Astrocyte of the hippocampus (primary cell): Measurements from ENCODE around the gene RFXANK.
"Not testable (repeated sequence)": the region's sequence is repeated elsewhere in the genome, so short reads cannot be mapped to it uniquely, and the experiment has no call there.

Experiments
- DNase-seq: peaks from one replicate; pipeline ENCODE4 v3.0.0; 2011; ENCODE audit warnings: low read depth, low spot score

Gene RFXANK

GRCh38 chr19:19170053-19170872 is 21.8 kb upstream of the RFXANK start, which contains the start of gene MEF2B:
TSS of gene MEF2B (minus strand) at chr19:19170263. CDS start at chr19:19150735, 19,528 bp downstream.
- peak; percentile 88 for DNase-seq

- no peak for DNase-seq
Observed at GRCh38 chr19:19170873-19171672, 21.0 kb upstream of the RFXANK start.

DNA sequence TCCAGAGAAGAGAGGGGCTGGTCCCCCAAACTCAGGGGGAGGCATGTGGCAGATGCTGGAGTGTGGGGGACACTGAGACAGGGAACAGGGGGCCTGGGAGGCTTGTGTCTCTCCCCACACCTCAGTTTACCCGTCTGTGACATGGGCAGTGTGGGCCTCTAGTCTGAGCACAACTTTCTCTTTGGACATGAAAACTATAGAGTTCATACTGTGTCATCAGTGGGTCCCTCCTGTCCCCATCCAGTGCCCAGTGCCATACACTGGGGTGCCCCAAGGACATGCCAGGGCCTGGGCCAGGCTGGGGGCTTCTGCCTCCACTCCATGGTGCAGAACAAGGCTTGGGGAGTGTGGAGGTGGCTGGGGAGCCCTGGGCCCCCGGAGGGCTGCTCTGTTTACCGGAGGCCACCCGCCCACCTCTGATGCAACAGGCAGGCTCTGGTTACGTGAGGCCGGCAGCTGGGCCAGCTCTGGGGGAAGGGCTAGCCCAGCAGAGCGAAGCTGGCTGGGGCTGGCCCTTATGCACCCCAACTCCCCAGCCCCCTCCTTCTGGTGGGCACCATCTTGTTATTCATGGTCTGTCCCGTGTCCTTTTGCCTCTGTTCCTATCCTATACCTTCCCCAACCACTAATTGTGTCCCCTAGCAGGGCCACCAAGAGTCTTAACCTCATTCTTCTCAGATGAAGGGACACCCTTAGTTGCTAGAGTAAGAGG is 20.1 kb upstream of the RFXANK start:
- no peak for DNase-seq

GRCh38 chr19:19173243-19173642 is 18.8 kb upstream of the RFXANK start:
- DNase-seq, result not testable (repeated sequence)

DNA sequence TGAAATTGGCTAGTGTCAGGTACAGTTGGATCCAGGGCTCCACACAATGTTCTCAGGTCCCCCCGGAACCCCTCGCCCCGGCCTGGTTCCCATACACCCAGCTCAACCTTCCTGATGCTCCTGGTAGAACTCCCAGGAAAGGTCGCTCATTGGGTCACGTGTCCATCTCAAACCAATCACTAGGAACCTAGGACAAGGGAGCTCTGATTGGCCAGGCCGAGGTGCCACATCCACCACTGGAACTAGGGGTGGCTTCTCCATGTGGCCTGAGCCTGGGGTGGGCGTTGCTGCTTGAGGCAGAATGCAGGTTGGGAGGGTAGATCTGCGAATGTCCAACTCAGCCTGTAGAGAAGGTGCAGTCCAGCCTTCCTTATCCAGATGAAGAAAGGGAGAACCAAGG is 15.1 kb upstream of the RFXANK start:
- DNase-seq, result no peak

- DNase-seq, result peak; percentile 24
Observed at GRCh38 chr19:19179548-19180441, 12.3 kb upstream of the RFXANK start.

- no peak for DNase-seq
Observed at GRCh38 chr19:19181488-19181998, 10.5 kb upstream of the RFXANK start.

GRCh38 chr19:19185853-19186740 is 6.0 kb upstream of the RFXANK start:
- DNase-seq, result peak; percentile 50

DNA sequence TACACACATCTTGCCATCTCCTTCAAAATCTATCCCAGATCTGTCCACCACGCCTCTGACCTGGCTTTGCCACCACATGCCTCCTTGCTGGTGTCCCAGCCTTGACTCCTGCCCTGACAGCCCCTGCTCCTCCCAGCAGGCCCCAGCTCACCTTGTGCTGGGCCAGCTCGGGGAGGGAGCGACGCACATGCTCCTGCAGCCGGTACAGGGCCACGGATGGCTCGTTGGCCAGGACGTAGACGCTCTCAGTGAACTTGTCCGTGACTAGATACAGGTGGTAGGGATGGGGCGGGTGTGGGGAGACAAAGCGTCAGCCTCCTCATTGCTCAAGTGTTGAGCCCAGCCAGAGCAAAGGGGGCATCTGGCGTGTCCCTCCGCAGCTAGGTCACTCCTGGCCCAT is 5.3 kb upstream of the RFXANK start:
- no peak for DNase-seq

GRCh38 chr19:19191768-19192077 is 335 bp upstream of the RFXANK start:
- no peak for DNase-seq

- DNase-seq, result no peak
Observed at GRCh38 chr19:19192910-19193423, 909 bp downstream of the RFXANK start.

DNA sequence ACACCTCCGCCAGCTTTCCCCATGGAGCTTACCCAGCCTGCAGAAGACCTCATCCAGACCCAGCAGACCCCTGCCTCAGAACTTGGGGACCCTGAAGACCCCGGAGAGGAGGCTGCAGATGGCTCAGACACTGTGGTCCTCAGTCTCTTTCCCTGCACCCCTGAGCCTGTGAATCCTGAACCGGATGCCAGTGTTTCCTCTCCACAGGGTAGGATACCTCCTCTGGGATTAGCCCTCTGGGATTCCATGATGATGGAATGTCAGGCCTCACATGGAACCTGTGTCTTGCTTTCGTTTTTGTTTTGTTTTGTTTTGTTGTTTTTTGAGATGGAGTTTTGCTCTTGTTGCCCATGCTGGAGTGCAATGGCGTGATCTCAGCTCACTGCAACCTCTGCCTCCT is 1.9 kb downstream of the RFXANK start:
- DNase-seq, result no peak

GRCh38 chr19:19201697-19202630 is 9.9 kb downstream of the RFXANK start:
- DNase-seq, result no peak

DNA sequence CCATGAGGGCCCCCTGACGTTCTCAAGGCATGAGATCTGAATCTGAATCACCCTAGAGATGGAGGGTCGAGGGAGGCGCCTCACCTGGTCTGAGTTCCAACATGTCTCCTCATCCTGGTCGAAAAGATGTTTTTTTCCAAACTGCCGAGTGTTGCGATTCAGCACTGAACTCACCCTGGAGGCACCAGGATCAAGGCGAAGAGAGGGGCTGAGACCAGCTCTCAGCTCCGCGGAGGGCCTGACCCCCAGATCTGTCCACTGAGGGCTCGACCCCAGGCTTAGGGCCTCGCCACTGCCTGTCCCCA is 10.6 kb downstream of the RFXANK start:
- DNase-seq, result peak; percentile 22

DNA sequence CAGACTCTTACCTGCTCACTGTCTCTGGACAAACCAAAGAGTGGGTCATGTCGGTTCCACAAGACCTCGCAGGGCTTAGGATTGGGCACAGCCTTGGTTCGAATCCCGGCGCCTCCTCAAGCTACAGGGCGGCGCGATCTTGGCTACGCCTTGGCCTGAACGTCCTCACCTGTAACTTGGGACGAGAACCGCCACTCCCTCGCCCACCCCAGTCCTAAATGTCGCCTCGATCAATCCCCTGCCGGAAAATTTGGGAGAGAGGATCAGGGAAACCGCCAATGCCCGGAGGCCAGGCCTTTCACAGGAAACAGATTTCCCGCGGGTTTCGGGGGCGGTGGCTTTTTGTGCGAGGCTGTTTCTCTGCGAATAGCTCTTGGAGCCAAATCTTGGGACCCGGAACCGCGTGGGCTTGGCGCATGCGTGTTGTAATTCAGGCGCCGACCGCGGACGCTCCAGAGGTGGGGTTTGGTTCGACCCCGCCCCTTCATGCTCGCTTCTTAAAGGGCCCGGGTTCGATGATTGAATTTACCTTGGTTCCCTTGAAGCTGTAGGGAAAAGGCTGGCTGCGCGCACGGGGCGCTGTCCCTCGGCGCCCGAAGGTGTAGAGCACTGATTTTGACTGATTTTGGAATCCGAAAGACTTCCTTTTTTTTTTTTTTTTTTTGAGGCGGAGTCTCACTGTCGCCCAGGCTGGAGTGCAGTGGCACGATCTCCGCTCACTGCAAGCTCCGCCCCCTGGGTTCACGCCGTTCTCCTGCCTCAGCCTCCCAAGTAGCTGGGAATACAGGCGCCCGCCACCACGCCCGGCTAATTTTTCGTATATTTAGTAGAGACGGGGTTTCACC is 11.2 kb downstream of the RFXANK start, which contains the start of gene NR2C2AP:
Gene NR2C2AP (minus strand): TSS at position 403 of the 845 bp plus-strand sequence. CDS start 354 bp downstream, at position 49.
- peak; percentile 93 for DNase-seq

DNA sequence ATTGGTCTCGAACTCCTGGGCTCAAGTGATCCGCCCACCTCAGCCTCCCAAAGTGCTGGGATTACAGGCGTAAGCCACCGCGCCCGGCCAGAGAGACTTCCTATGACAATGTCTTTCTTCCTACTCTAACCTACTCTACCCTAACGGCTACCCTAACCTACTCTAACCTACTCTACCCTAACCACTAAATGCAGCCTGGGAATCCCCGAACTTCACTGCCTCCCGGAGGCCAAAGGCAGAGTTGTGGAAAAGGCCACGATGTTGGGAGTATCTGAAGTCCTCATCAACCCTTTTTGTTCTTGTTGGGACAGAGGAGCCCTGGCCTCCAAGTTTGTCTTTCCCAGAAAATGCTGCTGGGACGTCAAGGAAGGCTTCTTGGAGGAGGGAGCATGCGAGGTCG is 12.1 kb downstream of the RFXANK start:
- no peak for DNase-seq
